Astrocyte (in vitro differentiated cells and primary cell): ENCODE data around the gene NEK10.

ENCODE experiments used
- EZH2 ChIP-seq: IDR thresholded peaks from 2 replicates; pipeline ENCODE4 v1.6.1; 2012; ENCODE audit warnings: mild to moderate bottlenecking, low read length, inconsistent platforms; ENCODE audit not compliant: insufficient read depth
- TF ChIP-seq, protein P1 (sequence below): IDR thresholded peaks from 2 replicates; pipeline ENCODE4 v1.5.1; 2011; ENCODE audit warnings: low read depth, mild to moderate bottlenecking, inconsistent platforms, low read length, moderate library complexity; ENCODE audit not compliant: insufficient read depth

DNA sequence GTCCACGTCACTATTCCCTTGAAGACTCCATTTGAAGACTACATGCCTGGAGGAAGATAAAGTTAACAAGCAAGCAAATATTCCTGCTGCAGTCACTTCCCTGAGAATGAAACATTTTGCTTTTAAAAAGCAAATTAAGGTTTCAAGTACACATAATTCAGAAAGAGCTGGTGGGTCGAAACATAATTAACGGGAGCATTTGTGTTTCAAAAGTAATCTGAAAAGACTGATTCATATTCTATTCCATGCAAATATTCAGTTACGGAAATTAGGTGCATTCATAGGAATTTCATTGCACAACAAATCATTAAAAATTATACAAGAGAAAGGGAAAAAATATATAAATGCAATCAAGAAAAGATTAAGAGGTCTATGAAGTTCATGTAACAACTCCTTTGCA, 260.9 kb downstream of the NEK10 start:
- TF ChIP-seq, protein P1, sequence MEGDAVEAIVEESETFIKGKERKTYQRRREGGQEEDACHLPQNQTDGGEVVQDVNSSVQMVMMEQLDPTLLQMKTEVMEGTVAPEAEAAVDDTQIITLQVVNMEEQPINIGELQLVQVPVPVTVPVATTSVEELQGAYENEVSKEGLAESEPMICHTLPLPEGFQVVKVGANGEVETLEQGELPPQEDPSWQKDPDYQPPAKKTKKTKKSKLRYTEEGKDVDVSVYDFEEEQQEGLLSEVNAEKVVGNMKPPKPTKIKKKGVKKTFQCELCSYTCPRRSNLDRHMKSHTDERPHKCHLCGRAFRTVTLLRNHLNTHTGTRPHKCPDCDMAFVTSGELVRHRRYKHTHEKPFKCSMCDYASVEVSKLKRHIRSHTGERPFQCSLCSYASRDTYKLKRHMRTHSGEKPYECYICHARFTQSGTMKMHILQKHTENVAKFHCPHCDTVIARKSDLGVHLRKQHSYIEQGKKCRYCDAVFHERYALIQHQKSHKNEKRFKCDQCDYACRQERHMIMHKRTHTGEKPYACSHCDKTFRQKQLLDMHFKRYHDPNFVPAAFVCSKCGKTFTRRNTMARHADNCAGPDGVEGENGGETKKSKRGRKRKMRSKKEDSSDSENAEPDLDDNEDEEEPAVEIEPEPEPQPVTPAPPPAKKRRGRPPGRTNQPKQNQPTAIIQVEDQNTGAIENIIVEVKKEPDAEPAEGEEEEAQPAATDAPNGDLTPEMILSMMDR = no peak
- TF ChIP-seq EZH2 = no peak
